Endothelial cell of umbilical vein (primary cell): ENCODE results near the gene FANCE. TPM values are rescaled to one million over a fixed set of nuclear protein-coding genes. Genes with fewer than 3 reads are reported as not detected.

ENCODE experiments used
- BruUV-seq: library from RNA; stranded (reverse); fragments of 400-500 nt; replicated peaks from 2 replicates; lab custom pipeline; 2021; lab: Mats Ljungman, UMichigan
- CTCF ChIA-PET: fragments of 300-600, 350-600 bp; sonication (Branson Sonifier 250); formaldehyde crosslinking; loops from one replicate; lab custom pipeline; 2021; ENCODE audit warnings: antibody characterized with exemption, inconsistent platforms; lab: Charles Lee
- POLR2A ChIA-PET: fragments of 300-600, 350-600 bp; sonication (Branson Sonifier 250); formaldehyde crosslinking; loops from one replicate; lab custom pipeline; 2021; ENCODE audit warnings: antibody characterized with exemption, inconsistent platforms; lab: Charles Lee
- DNase-seq: peaks from one replicate; pipeline ENCODE4 v3.0.0-alpha.2; 2011; ENCODE audit warnings: low read depth, low spot score
- FAIRE-seq: peaks from 2 replicates; lab custom pipeline; 2011; peaks lifted over from hg19 to GRCh38; lab: Jason Lieb, UNC
- H2AFZ ChIP-seq: 2 replicates; pipeline ENCODE4 v1.6.0; 2012; ENCODE audit warnings: low read depth, low read length, control low read depth, inconsistent platforms
- H3K27ac ChIP-seq: 2 replicates; pipeline ENCODE4 v1.5.1; 2011; ENCODE audit warnings: low read depth, mild to moderate bottlenecking, control low read depth, low read length, moderate library complexity; ENCODE audit not compliant: insufficient read depth
- H3K27me3 ChIP-seq, 2 experiments: 2 replicates each; pipeline versions ENCODE4 v1.6.0 to v1.6.1; 2011; ENCODE audit warnings: low read length in 2 of 2, mixed read lengths in 1 of 2; ENCODE audit not compliant: control insufficient read depth in 2 of 2, insufficient read depth in 2 of 2
- H3K36me3 ChIP-seq, 2 experiments: 2 replicates in 1 of 2; 3 replicates in 1 of 2; pipeline ENCODE4 v1.5.1; 2011; ENCODE audit warnings: low read length in 2 of 2, mild to moderate bottlenecking in 1 of 2, moderate library complexity in 1 of 2; ENCODE audit not compliant: control insufficient read depth in 2 of 2, insufficient read depth in 2 of 2; ENCODE audit errors: extremely low read depth in 1 of 2
- H3K4me1 ChIP-seq: 3 replicates; pipeline ENCODE4 v1.5.1; 2011; ENCODE audit warnings: mild to moderate bottlenecking, low read length; ENCODE audit not compliant: control insufficient read depth, insufficient read depth; ENCODE audit errors: extremely low read depth
- H3K4me2 ChIP-seq: 2 replicates; pipeline ENCODE4 v1.6.1; 2011; ENCODE audit warnings: low read length, control low read depth, mixed read lengths; ENCODE audit not compliant: insufficient read depth
- H3K4me3 ChIP-seq, 3 experiments: fragments of 200-600 bp in 1 of 3; sonication (generic), shearing (Covaris generic) in 1 of 3; replicated peaks in 1 of 3; 2 replicates each; pipeline ENCODE4 v1.5.1; 2011 to 2016; ENCODE audit warnings: control low read depth in 3 of 3, low read length in 3 of 3, mild to moderate bottlenecking in 2 of 3, inconsistent platforms in 1 of 3, low read depth in 1 of 3, moderate library complexity in 1 of 3; ENCODE audit not compliant: insufficient read depth in 1 of 3
- H3K79me2 ChIP-seq: 2 replicates; pipeline ENCODE4 v1.6.0; 2012; ENCODE audit warnings: low read length, inconsistent platforms; ENCODE audit not compliant: control insufficient read depth, insufficient read depth
- H3K9ac ChIP-seq: replicated peaks from 2 replicates; pipeline ENCODE3; 2011; ENCODE audit warnings: low read length, control low read depth; ENCODE audit not compliant: insufficient read depth; ENCODE audit errors: extremely low read depth
- H3K9me1 ChIP-seq: replicated peaks from 3 replicates; pipeline ENCODE4 v1.6.0; 2011; ENCODE audit warnings: mild to moderate bottlenecking, low read length; ENCODE audit not compliant: control insufficient read depth, insufficient read depth; ENCODE audit errors: extremely low read depth
- H3K9me3 ChIP-seq: replicated peaks from 2 replicates; pipeline ENCODE4 v1.5.1; 2012; ENCODE audit warnings: low read length, inconsistent platforms; ENCODE audit not compliant: control insufficient read depth, insufficient read depth
- H4K20me1 ChIP-seq: replicated peaks from 2 replicates; pipeline ENCODE3; 2011; ENCODE audit warnings: mild to moderate bottlenecking, low read length; ENCODE audit not compliant: control insufficient read depth, insufficient read depth; ENCODE audit errors: extremely low read depth
- FOS ChIP-seq: IDR thresholded peaks from 2 replicates; pipeline ENCODE4 v1.6.1; 2011; ENCODE audit warnings: mild to moderate bottlenecking, low read length, moderate library complexity, borderline replicate concordance; ENCODE audit not compliant: insufficient read depth
- GATA2 ChIP-seq: IDR thresholded peaks from 2 replicates; pipeline ENCODE4 v1.7.0; 2011; ENCODE audit warnings: low read depth, mild to moderate bottlenecking, moderate library complexity, mixed read lengths, low read length; ENCODE audit not compliant: insufficient read length, insufficient read depth
- JUN ChIP-seq: IDR thresholded peaks from 2 replicates; pipeline ENCODE4 v1.6.1; 2011; ENCODE audit warnings: borderline replicate concordance, low read depth; ENCODE audit not compliant: insufficient read length, insufficient read depth
- MYC ChIP-seq: IDR thresholded peaks from one replicate; pipeline ENCODE4 v1.6.1; 2011; ENCODE audit warnings: mild to moderate bottlenecking, low read depth, low read length
- POLR2A ChIP-seq: IDR thresholded peaks from 2 replicates; pipeline ENCODE4 v1.6.1; 2012; ENCODE audit warnings: low read depth, mild to moderate bottlenecking, control low read depth, low read length
- POLR2AphosphoS5 ChIP-seq: IDR thresholded peaks from 2 replicates; pipeline ENCODE4 v1.6.1; 2012; ENCODE audit warnings: low read depth, mild to moderate bottlenecking, control low read depth, low read length, moderate library complexity; ENCODE audit not compliant: insufficient read depth
- dilution Hi-C: fragments of 300-500 bp; cut with MboI; formaldehyde crosslinking; loops from one replicate; pipeline ENCODE4 v1.15.0; 2019; ENCODE audit warnings: low sequenced_read_pairs; ENCODE audit not compliant: extremely low pct_ligation_motif_present
- intact Hi-C: fragments of 100-400 bp; cut with micrococcal nuclease; formaldehyde crosslinking; loops from one replicate; pipeline ENCODE4 v1.10.0; 2022
- polyA plus RNA-seq, 4 experiments: library from polyadenylated mRNA; depleted of rRNA in 3 of 4; stranded (reverse) in 3 of 4; unstranded in 1 of 4; fragments of >200 nt; gene quantifications; 2 replicates each; pipeline versions ENCODE4 v1.2.1 to v1.2.3, GENCODE V29; 2011 to 2012; ENCODE audit warnings: missing spikeins in 1 of 4
- total RNA-seq: library from RNA; stranded (reverse); gene quantifications from 2 replicates; pipeline ENCODE4 v1.2.3, GENCODE V29; 2021
- TF ChIP-seq, protein P1 (sequence below), 2 donors: IDR thresholded peaks; 1 replicate in 1 of 2; 2 replicates in 1 of 2; pipeline ENCODE4 v1.5.1; 2011; ENCODE audit warnings: low read length in 2 of 2, mild to moderate bottlenecking in 2 of 2, moderate library complexity in 2 of 2, control low read depth in 1 of 2, inconsistent platforms in 1 of 2, low read depth in 1 of 2; ENCODE audit not compliant: insufficient read depth in 1 of 2; ENCODE audit errors: extremely low read depth in 1 of 2
- TF ChIP-seq, protein P2 (sequence below): IDR thresholded peaks from 2 replicates; pipeline ENCODE4 v1.6.1; 2011; ENCODE audit not compliant: insufficient read depth, insufficient read length

Gene FANCE
- total and polyA plus RNA-seq, 2 donors (not counting 3 experiments of a cell fraction or from before 2014, with no cell fraction given): 9.1 to 12.7 TPM

DNA sequence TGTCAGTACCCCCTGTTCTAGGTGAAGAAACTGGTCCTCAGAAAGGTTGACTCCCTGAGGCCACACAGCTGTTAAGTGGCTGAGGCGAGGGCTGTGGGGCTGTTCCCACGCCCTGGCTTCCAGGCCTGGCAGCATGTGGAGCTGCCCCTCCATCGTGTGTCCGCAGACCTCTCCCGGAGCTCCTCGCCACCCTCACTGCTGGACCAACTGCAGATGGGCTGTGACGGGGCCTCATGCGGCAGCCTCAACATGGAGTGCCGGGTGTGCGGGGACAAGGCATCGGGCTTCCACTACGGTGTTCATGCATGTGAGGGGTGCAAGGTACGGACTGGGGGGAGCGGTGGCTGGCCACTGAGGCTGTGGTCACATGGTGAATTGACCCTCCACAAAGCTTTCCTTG, 32.2 kb upstream of the FANCE start:
- Histone ChIP-seq H3K4me1 (peaks cover 20% of the 10 kb centered on the region), H3K9ac (no peak overlapping the region), H3K27ac (no peak overlapping the region), H3K36me3 (peaks cover 0 to 11% of the 10 kb centered on the region in 2 experiments), H3K4me3 (no peak overlapping the region), H3K27me3 (no peaks in the 10 kb centered on the region), H2AFZ (no peak overlapping the region), H3K79me2 (no peaks in the 10 kb centered on the region), H3K4me2 (no peak overlapping the region), H4K20me1 (no peaks in the 10 kb centered on the region), H3K9me3 (no peaks in the 10 kb centered on the region), H3K9me1 (no peaks in the 10 kb centered on the region)
- TF ChIP-seq JUN: no peak
- TF ChIP-seq FOS: no peak
- TF ChIP-seq, protein P1, sequence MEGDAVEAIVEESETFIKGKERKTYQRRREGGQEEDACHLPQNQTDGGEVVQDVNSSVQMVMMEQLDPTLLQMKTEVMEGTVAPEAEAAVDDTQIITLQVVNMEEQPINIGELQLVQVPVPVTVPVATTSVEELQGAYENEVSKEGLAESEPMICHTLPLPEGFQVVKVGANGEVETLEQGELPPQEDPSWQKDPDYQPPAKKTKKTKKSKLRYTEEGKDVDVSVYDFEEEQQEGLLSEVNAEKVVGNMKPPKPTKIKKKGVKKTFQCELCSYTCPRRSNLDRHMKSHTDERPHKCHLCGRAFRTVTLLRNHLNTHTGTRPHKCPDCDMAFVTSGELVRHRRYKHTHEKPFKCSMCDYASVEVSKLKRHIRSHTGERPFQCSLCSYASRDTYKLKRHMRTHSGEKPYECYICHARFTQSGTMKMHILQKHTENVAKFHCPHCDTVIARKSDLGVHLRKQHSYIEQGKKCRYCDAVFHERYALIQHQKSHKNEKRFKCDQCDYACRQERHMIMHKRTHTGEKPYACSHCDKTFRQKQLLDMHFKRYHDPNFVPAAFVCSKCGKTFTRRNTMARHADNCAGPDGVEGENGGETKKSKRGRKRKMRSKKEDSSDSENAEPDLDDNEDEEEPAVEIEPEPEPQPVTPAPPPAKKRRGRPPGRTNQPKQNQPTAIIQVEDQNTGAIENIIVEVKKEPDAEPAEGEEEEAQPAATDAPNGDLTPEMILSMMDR (IDR thresholded peaks at IDR 0.05; ENCODE audit: extremely low read depth in 1 of 2, insufficient read depth in 1 of 2, low read depth in 1 of 2, low read length in 2 of 2): no peak
- no peak for TF ChIP-seq POLR2A
- TF ChIP-seq MYC: no peak
- TF ChIP-seq, protein P2, sequence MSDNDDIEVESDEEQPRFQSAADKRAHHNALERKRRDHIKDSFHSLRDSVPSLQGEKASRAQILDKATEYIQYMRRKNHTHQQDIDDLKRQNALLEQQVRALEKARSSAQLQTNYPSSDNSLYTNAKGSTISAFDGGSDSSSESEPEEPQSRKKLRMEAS: no peak
- TF ChIP-seq GATA2: no peak
- no peak for TF ChIP-seq POLR2AphosphoS5
- ChIA-PET CTCF (interaction anchor here (0.6 to 12.7 kb wide), 15 partner anchors 8 to 124 kb away, joined by 3 to 228 read pairs (median 4); partner anchors contain the start of genes FANCE, PPARD and TEAD3), POLR2A (no interaction called here)
- dilution Hi-C loops (no loop called here), intact Hi-C loops (loop anchor here (1.0 kb wide), 2 partner anchors 29 to 78 kb away; partner anchors contain the start of gene PPARD)
- no peak for FAIRE-seq
- BruUV-seq: no TSS peak
- no peak for DNase-seq
